Measurements from ENCODE around the gene SLCO1A2. TPM values are rescaled to one million over a fixed set of nuclear protein-coding genes. Genes with fewer than 3 reads are reported as not detected.

The SLCO1A2 gene
- polyA plus RNA-seq, 1 donor (not counting 4 experiments of a cell fraction or from before 2014, with no cell fraction given), result not detected

DNA sequence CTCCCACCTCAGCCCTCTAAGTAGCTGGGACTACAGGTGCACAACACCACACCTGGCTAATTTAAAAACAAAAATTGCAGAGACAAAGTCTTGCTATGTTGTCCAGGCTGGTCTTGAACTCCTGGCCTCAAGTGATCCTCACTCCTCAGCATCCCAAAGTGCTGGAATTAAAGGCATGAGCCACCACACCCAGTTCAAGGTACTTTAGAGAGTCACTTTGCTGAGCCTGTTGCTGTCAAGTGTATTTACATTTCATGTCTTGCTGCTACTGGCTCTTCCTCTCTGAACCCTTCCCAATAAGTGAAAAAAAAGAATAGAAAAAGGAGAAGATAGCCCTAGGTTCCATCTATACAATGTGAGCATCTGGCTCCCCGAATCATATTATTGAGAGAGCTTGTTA lies 38.4 kb downstream of the SLCO1A2 start:
- no peaks in the 10 kb centered on the region for H3K79me2 ChIP-seq (ENCODE audit: control insufficient read depth, insufficient read depth, low read length)
- FAIRE-seq (no peak), DNase-seq (ENCODE audit: low read depth, low spot score) (no peak)
- dilution Hi-C loops (cut with MboI; ENCODE audit: extremely low pct_ligation_motif_present, low sequenced_read_pairs), result no loop called here
- no peak overlapping the region for H3K9ac ChIP-seq (ENCODE audit: control insufficient read depth, extremely low read depth, insufficient read depth, low read length)
- H3K9me3 ChIP-seq (ENCODE audit: control insufficient read depth, low read depth, low read length), result no peaks in the 10 kb centered on the region
- H3K4me1 ChIP-seq (ENCODE audit: control insufficient read depth, extremely low read depth, insufficient read depth, low read length), result no peaks in the 10 kb centered on the region
- no peak for TF ChIP-seq EZH2 (IDR thresholded peaks at IDR 0.05; ENCODE audit: low read length)
- TF ChIP-seq, protein P1, sequence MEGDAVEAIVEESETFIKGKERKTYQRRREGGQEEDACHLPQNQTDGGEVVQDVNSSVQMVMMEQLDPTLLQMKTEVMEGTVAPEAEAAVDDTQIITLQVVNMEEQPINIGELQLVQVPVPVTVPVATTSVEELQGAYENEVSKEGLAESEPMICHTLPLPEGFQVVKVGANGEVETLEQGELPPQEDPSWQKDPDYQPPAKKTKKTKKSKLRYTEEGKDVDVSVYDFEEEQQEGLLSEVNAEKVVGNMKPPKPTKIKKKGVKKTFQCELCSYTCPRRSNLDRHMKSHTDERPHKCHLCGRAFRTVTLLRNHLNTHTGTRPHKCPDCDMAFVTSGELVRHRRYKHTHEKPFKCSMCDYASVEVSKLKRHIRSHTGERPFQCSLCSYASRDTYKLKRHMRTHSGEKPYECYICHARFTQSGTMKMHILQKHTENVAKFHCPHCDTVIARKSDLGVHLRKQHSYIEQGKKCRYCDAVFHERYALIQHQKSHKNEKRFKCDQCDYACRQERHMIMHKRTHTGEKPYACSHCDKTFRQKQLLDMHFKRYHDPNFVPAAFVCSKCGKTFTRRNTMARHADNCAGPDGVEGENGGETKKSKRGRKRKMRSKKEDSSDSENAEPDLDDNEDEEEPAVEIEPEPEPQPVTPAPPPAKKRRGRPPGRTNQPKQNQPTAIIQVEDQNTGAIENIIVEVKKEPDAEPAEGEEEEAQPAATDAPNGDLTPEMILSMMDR (optimal IDR thresholded peaks at IDR 0.05 in 1 of 3, IDR thresholded peaks at IDR 0.05 in 1 of 3, conservative IDR thresholded peaks at IDR 0.05 in 1 of 3; ENCODE audit: extremely low read depth in 1 of 3, insufficient read depth in 2 of 3, low read length in 3 of 3), result no peak
- H3K27me3 ChIP-seq (ENCODE audit: control insufficient read depth, extremely low read depth, insufficient read depth, low read length), result no peaks in the 10 kb centered on the region
- H3K4me2 ChIP-seq (ENCODE audit: control insufficient read depth, extremely low read depth, insufficient read depth, low read depth, low read length), result no peak overlapping the region
- H4K20me1 ChIP-seq (ENCODE audit: control insufficient read depth, extremely low read depth, insufficient read depth, low read length), result no peaks in the 10 kb centered on the region
- H3K27ac ChIP-seq (ENCODE audit: control insufficient read depth, insufficient read depth, low read length), result no peak overlapping the region
- H3K36me3 ChIP-seq (ENCODE audit: control insufficient read depth in 2 of 2, extremely low read depth in 1 of 2, insufficient read depth in 2 of 2, low read length in 2 of 2), result no peaks in the 10 kb centered on the region
- no peak overlapping the region for H3K4me3 ChIP-seq (ENCODE audit: control insufficient read depth in 2 of 3, extremely low read depth in 1 of 3, insufficient read depth in 2 of 3, low read depth in 1 of 3, low read length in 3 of 3)
- no peak overlapping the region for H2AFZ ChIP-seq (ENCODE audit: control insufficient read depth, low read length)
- H3K9me1 ChIP-seq (ENCODE audit: control insufficient read depth, extremely low read depth, insufficient read depth, low read length), result no peaks in the 10 kb centered on the region

DNA sequence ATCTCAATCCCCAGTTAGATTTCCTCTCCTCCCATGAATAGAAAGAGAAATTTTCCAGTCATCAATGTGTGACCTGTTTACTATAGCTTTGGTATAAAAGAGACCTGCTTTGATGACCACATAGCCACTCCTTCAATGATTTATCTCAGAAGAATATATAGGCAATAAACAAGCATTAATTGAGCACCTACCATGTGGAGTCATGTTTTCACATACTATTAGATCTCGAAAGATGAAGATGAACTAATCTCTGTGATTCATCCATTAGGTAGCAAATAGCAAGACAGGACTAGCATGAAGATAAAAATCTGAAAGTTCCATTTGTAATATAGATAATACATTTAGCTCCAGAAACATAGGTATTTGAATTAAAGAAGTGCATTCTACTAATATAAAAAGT lies 40.5 kb downstream of the SLCO1A2 start:
- H3K9ac ChIP-seq (ENCODE audit: control insufficient read depth, extremely low read depth, insufficient read depth, low read length), result no peak overlapping the region
- H3K79me2 ChIP-seq (ENCODE audit: control insufficient read depth, insufficient read depth, low read length), result no peaks in the 10 kb centered on the region
- no peaks in the 10 kb centered on the region for H3K27me3 ChIP-seq (ENCODE audit: control insufficient read depth, extremely low read depth, insufficient read depth, low read length)
- no peak for TF ChIP-seq EZH2 (IDR thresholded peaks at IDR 0.05; ENCODE audit: low read length)
- TF ChIP-seq, protein P1 (optimal IDR thresholded peaks at IDR 0.05 in 1 of 3, IDR thresholded peaks at IDR 0.05 in 1 of 3, conservative IDR thresholded peaks at IDR 0.05 in 1 of 3; ENCODE audit: extremely low read depth in 1 of 3, insufficient read depth in 2 of 3, low read length in 3 of 3), result no peak
- H3K27ac ChIP-seq (ENCODE audit: control insufficient read depth, insufficient read depth, low read length), result no peak overlapping the region
- no peak overlapping the region for H3K4me3 ChIP-seq (ENCODE audit: control insufficient read depth in 2 of 3, extremely low read depth in 1 of 3, insufficient read depth in 2 of 3, low read depth in 1 of 3, low read length in 3 of 3)
- H3K36me3 ChIP-seq (ENCODE audit: control insufficient read depth in 2 of 2, extremely low read depth in 1 of 2, insufficient read depth in 2 of 2, low read length in 2 of 2), result no peaks in the 10 kb centered on the region
- no peak for DNase-seq (ENCODE audit: low read depth, low spot score)
- dilution Hi-C loops (cut with MboI; ENCODE audit: extremely low pct_ligation_motif_present, low sequenced_read_pairs), result no loop called here
- H3K9me1 ChIP-seq (ENCODE audit: control insufficient read depth, extremely low read depth, insufficient read depth, low read length), result no peaks in the 10 kb centered on the region
- FAIRE-seq, result no peak
- no peaks in the 10 kb centered on the region for H4K20me1 ChIP-seq (ENCODE audit: control insufficient read depth, extremely low read depth, insufficient read depth, low read length)
- no peak overlapping the region for H3K4me2 ChIP-seq (ENCODE audit: control insufficient read depth, extremely low read depth, insufficient read depth, low read depth, low read length)
- H2AFZ ChIP-seq (ENCODE audit: control insufficient read depth, low read length), result no peak overlapping the region
- H3K9me3 ChIP-seq (ENCODE audit: control insufficient read depth, low read depth, low read length), result no peaks in the 10 kb centered on the region
- no peaks in the 10 kb centered on the region for H3K4me1 ChIP-seq (ENCODE audit: control insufficient read depth, extremely low read depth, insufficient read depth, low read length)

Measured in keratinocyte (primary cell).